Activated T-helper 9 cell treated with anti-CD3 and anti-CD28 coated beads, Interleukin-2, amount 50 U/mL, for 16 hours (primary cell): ENCODE data around the gene MGME1.

Experiments used
- DNase-seq: peaks from one replicate; pipeline ENCODE4 v3.0.0-alpha.2; 2020; ENCODE audit warnings: low read depth

MGME1 gene

GRCh38 chr20:17992847-17993513, 24.2 kb downstream of the MGME1 start:
- no peak for DNase-seq

GRCh38 chr20:17993546-17993945, 24.7 kb downstream of the MGME1 start:
- DNase-seq = no peak

GRCh38 chr20:17995967-17996819, 27.4 kb downstream of the MGME1 start:
- no peak for DNase-seq

GRCh38 chr20:17998446-17998845, 29.6 kb downstream of the MGME1 start:
- DNase-seq = no peak

GRCh38 chr20:17999566-17999965, 30.7 kb downstream of the MGME1 start:
- DNase-seq = no peak

- DNase-seq = no peak
Measured at GRCh38 chr20:18001131-18001921, 32.5 kb downstream of the MGME1 start.

GRCh38 chr20:18003897-18004296, 35.1 kb downstream of the MGME1 start:
- DNase-seq = no peak

GRCh38 chr20:18004384-18005031, 35.7 kb downstream of the MGME1 start:
- DNase-seq = no peak

GRCh38 chr20:18005170-18005989, 36.6 kb downstream of the MGME1 start:
- no peak for DNase-seq

GRCh38 chr20:18005990-18006364, 37.2 kb downstream of the MGME1 start:
- DNase-seq = no peak

- DNase-seq = no peak
Measured at GRCh38 chr20:18006684-18007083, 37.9 kb downstream of the MGME1 start.

- no peak for DNase-seq
Measured at GRCh38 chr20:18007534-18008292, 38.9 kb downstream of the MGME1 start.

GRCh38 chr20:18009116-18009515, 40.3 kb downstream of the MGME1 start:
- no peak for DNase-seq

GRCh38 chr20:18011482-18011881, 42.7 kb downstream of the MGME1 start:
- no peak for DNase-seq

- no peak for DNase-seq
Measured at GRCh38 chr20:18011951-18012645, 43.3 kb downstream of the MGME1 start.

GRCh38 chr20:18012901-18013300, 44.1 kb downstream of the MGME1 start:
- no peak for DNase-seq

GRCh38 chr20:18014411-18014810, 45.6 kb downstream of the MGME1 start:
- DNase-seq = no peak

- no peak for DNase-seq
Measured at GRCh38 chr20:18016772-18017171, 48.0 kb downstream of the MGME1 start.

GRCh38 chr20:18018100-18018499, 49.3 kb downstream of the MGME1 start:
- DNase-seq = no peak

GRCh38 chr20:18019068-18019467, 50.2 kb downstream of the MGME1 start:
- no peak for DNase-seq
